GM23248 (cell line): ENCODE measurements around the gene ATN1. TPM values are rescaled to one million over a fixed set of nuclear protein-coding genes. Genes with fewer than 3 reads are reported as not detected.

ENCODE experiments used
- DNase-seq: peaks from one replicate; pipeline ENCODE4 v3.0.0-alpha.2; 2015
- H2AFZ ChIP-seq: fragments of 200-600 bp; sonication (generic); 2 replicates; pipeline ENCODE4 v1.6.1; 2016; ENCODE audit warnings: antibody characterized with exemption
- H3F3A ChIP-seq: fragments of 200-600 bp; sonication (generic); 2 replicates; pipeline ENCODE4 v1.6.1; 2016; ENCODE audit warnings: mild to moderate bottlenecking, antibody characterized with exemption, mixed run types; ENCODE audit not compliant: insufficient read depth
- H3K27ac ChIP-seq: fragments of 200-600 bp; sonication (generic); 2 replicates; pipeline ENCODE4 v1.5.1; 2016; ENCODE audit warnings: mild to moderate bottlenecking
- H3K27me3 ChIP-seq: fragments of 200-600 bp; sonication (generic); replicated peaks from 2 replicates; pipeline ENCODE4 v1.6.1; 2016; ENCODE audit warnings: mild to moderate bottlenecking; ENCODE audit not compliant: insufficient read depth
- H3K36me3 ChIP-seq: fragments of 200-600 bp; sonication (generic); 2 replicates; pipeline ENCODE4 v1.6.1; 2016; ENCODE audit warnings: low read depth, mild to moderate bottlenecking
- H3K4me1 ChIP-seq: fragments of 200-600 bp; sonication (generic); 2 replicates; pipeline ENCODE4 v1.6.1; 2016; ENCODE audit warnings: mild to moderate bottlenecking; ENCODE audit not compliant: insufficient read depth
- H3K4me2 ChIP-seq: fragments of 200-600 bp; sonication (generic); one replicate; pipeline ENCODE4 v1.6.1; 2016; ENCODE audit warnings: mild to moderate bottlenecking; ENCODE audit not compliant: unreplicated experiment
- H3K4me3 ChIP-seq: fragments of 200-600 bp; sonication (generic); 2 replicates; pipeline ENCODE4 v1.5.1; 2016; ENCODE audit warnings: mild to moderate bottlenecking
- H3K79me2 ChIP-seq: fragments of 200-600 bp; sonication (generic); 2 replicates; pipeline ENCODE4 v1.6.1; 2016; ENCODE audit warnings: mild to moderate bottlenecking; ENCODE audit not compliant: insufficient read depth
- H3K9ac ChIP-seq: fragments of 200-600 bp; sonication (generic); 2 replicates; pipeline ENCODE4 v1.6.1; 2016; ENCODE audit warnings: mild to moderate bottlenecking
- H3K9me2 ChIP-seq: fragments of 200-600 bp; sonication (generic); 2 replicates; pipeline ENCODE4 v1.6.1; 2016; ENCODE audit warnings: mixed run types, mild to moderate bottlenecking, moderate library complexity; ENCODE audit not compliant: insufficient read depth
- H3K9me3 ChIP-seq: fragments of 200-600 bp; sonication (generic); one replicate; pipeline ENCODE4 v1.6.1; 2017; ENCODE audit warnings: low read depth
- H4K20me1 ChIP-seq: fragments of 200-600 bp; sonication (generic); 2 replicates; pipeline ENCODE4 v1.6.0; 2016; ENCODE audit not compliant: insufficient read depth
- EZH2 ChIP-seq: fragments of 200-600 bp; sonication (generic); IDR thresholded peaks from 2 replicates; pipeline ENCODE4 v1.6.1; 2018; ENCODE audit warnings: antibody characterized with exemption, mild to moderate bottlenecking; ENCODE audit not compliant: insufficient read depth, poor library complexity, severe bottlenecking
- EZH2phosphoT487 ChIP-seq: fragments of 200-600 bp; sonication (generic); IDR thresholded peaks from 2 replicates; pipeline ENCODE4 v1.6.1; 2018; ENCODE audit warnings: antibody characterized with exemption, moderate library complexity, mild to moderate bottlenecking, low read depth; ENCODE audit not compliant: insufficient read depth
- WGBS, 2 experiments: methylation state at CpG; one replicate each; pipeline ENCODE4 v1.1.6; 2015 to 2017; ENCODE audit warnings: low lambda C conversion rate in 2 of 2, low coverage in 1 of 2; ENCODE audit errors: missing lambda C conversion rate in 2 of 2; 5-methylcytosine and 5-hydroxymethylcytosine counted together
- in situ Hi-C: fragments of 300-500 bp; cut with MboI; formaldehyde crosslinking; loops from 2 replicates; pipeline ENCODE4 v1.15.0; 2020
- polyA plus RNA-seq: library from polyadenylated mRNA; unstranded; fragments of >200 nt; fragmentation: Nextera tagmentation; extraction: Ambion mirVana; gene quantifications from 2 replicates; pipeline ENCODE4 v1.2.1, GENCODE V29; 2016
- total RNA-seq: library from RNA; depleted of rRNA; stranded (reverse); fragments of >200 nt; shearing (Covaris generic); gene quantifications from 2 replicates; pipeline ENCODE4 v1.2.3, GENCODE V29; 2014

The ATN1 gene
- total and polyA plus RNA-seq, 2 experiments from 2014 or later: 6.5 to 14.7 TPM

DNA sequence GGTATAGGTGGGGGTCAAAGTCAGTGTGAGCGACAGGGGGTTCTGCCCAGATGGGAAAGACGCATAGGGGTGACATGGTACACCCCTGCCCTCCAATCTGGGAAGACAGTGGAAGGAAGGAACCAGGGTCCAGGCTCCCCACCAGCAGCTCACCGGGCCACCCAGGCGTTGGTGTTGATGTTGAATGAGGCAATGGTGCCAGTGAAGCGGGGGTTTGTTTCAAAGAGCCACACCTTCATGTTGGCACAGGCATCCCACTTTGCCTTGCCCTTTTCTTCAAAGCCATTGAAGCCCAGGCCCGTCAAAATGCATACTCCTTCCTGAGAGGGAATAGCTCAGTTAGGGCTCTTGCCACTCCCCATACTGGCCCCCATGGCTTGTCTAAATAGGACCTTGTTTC lies 50.4 kb downstream of the ATN1 start:
- H3K4me1 ChIP-seq: no peaks in the 10 kb centered on the region
- in situ Hi-C loops: no loop called here
- H3K27me3 ChIP-seq: no peaks in the 10 kb centered on the region
- no peak for DNase-seq
- peaks cover 13% of the 10 kb centered on the region for H3K79me2 ChIP-seq
- TF ChIP-seq EZH2phosphoT487 (no peak), EZH2 (no peak)
- H3K9me3 ChIP-seq: no peaks in the 10 kb centered on the region
- no peak overlapping the region for H2AFZ ChIP-seq
- H4K20me1 ChIP-seq: no peaks in the 10 kb centered on the region
- H3K9ac ChIP-seq: no peak overlapping the region
- peaks cover 34% of the 10 kb centered on the region for H3K36me3 ChIP-seq
- H3K4me3 ChIP-seq: no peak overlapping the region
- peaks cover 6% of the 10 kb centered on the region; the same call in 1 of the 2 replicates for H3F3A ChIP-seq
- H3K9me2 ChIP-seq: no peaks in the 10 kb centered on the region
- no peak overlapping the region for H3K27ac ChIP-seq
- H3K4me2 ChIP-seq: no peak overlapping the region
- 86 to 88% methylated on average over 6 of the region's 6 CpGs for WGBS, 2 experiments

- Histone ChIP-seq H3K4me3 (no peak overlapping the region), H3K9ac (no peak overlapping the region), H3K9me3 (no peaks in the 10 kb centered on the region), H3K27ac (no peak overlapping the region), H2AFZ (no peak overlapping the region), H3F3A (peaks cover 6% of the 10 kb centered on the region; the same call in 1 of the 2 replicates), H4K20me1 (no peaks in the 10 kb centered on the region), H3K9me2 (no peaks in the 10 kb centered on the region), H3K79me2 (peaks cover 9% of the 10 kb centered on the region), H3K36me3 (peaks cover 37% of the 10 kb centered on the region), H3K27me3 (no peaks in the 10 kb centered on the region), H3K4me1 (no peaks in the 10 kb centered on the region), H3K4me2 (no peak overlapping the region)
- WGBS, 2 experiments: 66 to 73% methylated on average over 3 of the region's 3 CpGs
- DNase-seq: no peak
- in situ Hi-C loops: no loop called here
- no peak for TF ChIP-seq EZH2
- no peak for TF ChIP-seq EZH2phosphoT487
Measured at GRCh38 chr12:6978611-6979011, 50.9 kb downstream of the ATN1 start.

GRCh38 chr12:6979021-6979420 lies 51.3 kb downstream of the ATN1 start:
- no peak for DNase-seq
- Histone ChIP-seq H3F3A (peaks cover 6% of the 10 kb centered on the region; the same call in 1 of the 2 replicates), H2AFZ (no peak overlapping the region), H4K20me1 (no peaks in the 10 kb centered on the region), H3K27ac (no peak overlapping the region), H3K4me1 (no peaks in the 10 kb centered on the region), H3K9me3 (no peaks in the 10 kb centered on the region), H3K4me2 (no peak overlapping the region), H3K9ac (no peak overlapping the region), H3K4me3 (no peak overlapping the region), H3K36me3 (peaks cover 37% of the 10 kb centered on the region), H3K79me2 (peaks cover 5% of the 10 kb centered on the region; the same call in 1 of the 2 replicates), H3K9me2 (no peaks in the 10 kb centered on the region), H3K27me3 (no peaks in the 10 kb centered on the region)
- in situ Hi-C loops: no loop called here
- no peak for TF ChIP-seq EZH2phosphoT487
- no peak for TF ChIP-seq EZH2
- 69 to 73% methylated on average over 6 of the region's 6 CpGs for WGBS, 2 experiments

GRCh38 chr12:6979453-6979852 lies 51.7 kb downstream of the ATN1 start:
- Histone ChIP-seq H4K20me1 (no peaks in the 10 kb centered on the region), H3F3A (peaks cover 5% of the 10 kb centered on the region; the same call in 1 of the 2 replicates), H3K9me3 (no peaks in the 10 kb centered on the region), H3K27me3 (no peaks in the 10 kb centered on the region), H3K36me3 (peaks cover 32% of the 10 kb centered on the region), H3K79me2 (0 out of 2 replicates have a peak, but pooled peaks cover under 1% of the 10 kb centered on the region), H3K9ac (no peak overlapping the region), H3K4me3 (no peak overlapping the region), H3K27ac (no peak overlapping the region), H3K4me1 (no peaks in the 10 kb centered on the region), H2AFZ (no peak overlapping the region), H3K4me2 (no peak overlapping the region), H3K9me2 (no peaks in the 10 kb centered on the region)
- DNase-seq: no peak
- TF ChIP-seq EZH2phosphoT487: no peak
- in situ Hi-C loops: no loop called here
- WGBS, 2 experiments: 83 to 84% methylated on average over 3 of the region's 3 CpGs

GRCh38 chr12:6980075-6980474 lies 52.3 kb downstream of the ATN1 start:
- Histone ChIP-seq H2AFZ (no peak overlapping the region), H3K4me3 (no peak overlapping the region), H3K4me1 (no peaks in the 10 kb centered on the region), H3F3A (no peaks in the 10 kb centered on the region), H3K79me2 (no peaks in the 10 kb centered on the region), H3K27me3 (no peaks in the 10 kb centered on the region), H3K9me3 (no peaks in the 10 kb centered on the region), H3K4me2 (no peak overlapping the region), H3K36me3 (peaks cover 26% of the 10 kb centered on the region), H3K27ac (no peak overlapping the region), H4K20me1 (no peaks in the 10 kb centered on the region), H3K9me2 (no peaks in the 10 kb centered on the region), H3K9ac (no peak overlapping the region)
- in situ Hi-C loops: no loop called here
- no peak for TF ChIP-seq EZH2
- no peak for TF ChIP-seq EZH2phosphoT487
- no peak for DNase-seq
- 97 to 98% methylated on average over 4 of the region's 4 CpGs for WGBS, 2 experiments
